Uterus (tissue), 2 donors: ENCODE results near the gene SPINK2.

ENCODE experiments used
- POLR2A ChIP-seq, 2 donors: fragments of 450-650 bp; IDR thresholded peaks; one replicate each; pipeline ENCODE4 v1.6.1; 2016; ENCODE audit warnings: antibody characterized with exemption in 2 of 2, mild to moderate bottlenecking in 1 of 2, moderate library complexity in 1 of 2
- TF ChIP-seq, protein P1 (sequence below), 4 experiments: fragments of 200-600 bp in 2 of 4; fragments of 450-650 bp in 2 of 4; sonication (generic) in 2 of 4; IDR thresholded peaks; one replicate each; pipeline ENCODE4 v1.5.1; 2016 to 2019; ENCODE audit warnings: antibody characterized with exemption in 4 of 4, mild to moderate bottlenecking in 2 of 4, moderate library complexity in 1 of 4

DNA sequence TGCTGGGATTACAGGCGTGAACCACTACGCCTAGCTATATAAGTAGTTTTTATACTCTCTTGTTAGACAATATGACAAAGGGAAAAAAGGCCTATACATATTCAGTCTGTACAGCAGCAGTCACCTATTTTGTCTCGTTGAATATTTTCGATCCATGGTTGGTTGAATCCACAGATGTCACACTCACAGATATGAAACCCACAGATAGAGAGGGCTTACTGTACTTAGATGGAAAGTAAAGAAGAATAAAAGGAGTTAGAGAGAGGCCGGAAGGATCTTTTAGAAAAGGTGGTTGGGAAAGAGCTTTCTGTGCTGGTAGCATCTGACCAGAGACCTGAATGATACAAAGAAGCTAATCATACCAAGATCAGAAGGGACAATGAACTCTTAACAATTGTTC is 38.3 kb upstream of the SPINK2 start:
- no peak for TF ChIP-seq POLR2A (IDR thresholded peaks at IDR 0.05)
- TF ChIP-seq, protein P1, sequence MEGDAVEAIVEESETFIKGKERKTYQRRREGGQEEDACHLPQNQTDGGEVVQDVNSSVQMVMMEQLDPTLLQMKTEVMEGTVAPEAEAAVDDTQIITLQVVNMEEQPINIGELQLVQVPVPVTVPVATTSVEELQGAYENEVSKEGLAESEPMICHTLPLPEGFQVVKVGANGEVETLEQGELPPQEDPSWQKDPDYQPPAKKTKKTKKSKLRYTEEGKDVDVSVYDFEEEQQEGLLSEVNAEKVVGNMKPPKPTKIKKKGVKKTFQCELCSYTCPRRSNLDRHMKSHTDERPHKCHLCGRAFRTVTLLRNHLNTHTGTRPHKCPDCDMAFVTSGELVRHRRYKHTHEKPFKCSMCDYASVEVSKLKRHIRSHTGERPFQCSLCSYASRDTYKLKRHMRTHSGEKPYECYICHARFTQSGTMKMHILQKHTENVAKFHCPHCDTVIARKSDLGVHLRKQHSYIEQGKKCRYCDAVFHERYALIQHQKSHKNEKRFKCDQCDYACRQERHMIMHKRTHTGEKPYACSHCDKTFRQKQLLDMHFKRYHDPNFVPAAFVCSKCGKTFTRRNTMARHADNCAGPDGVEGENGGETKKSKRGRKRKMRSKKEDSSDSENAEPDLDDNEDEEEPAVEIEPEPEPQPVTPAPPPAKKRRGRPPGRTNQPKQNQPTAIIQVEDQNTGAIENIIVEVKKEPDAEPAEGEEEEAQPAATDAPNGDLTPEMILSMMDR (IDR thresholded peaks at IDR 0.05), result no peak
